SK-N-SH (cell line): ENCODE results near the gene ABHD16B. TPM values are rescaled to one million over a fixed set of nuclear protein-coding genes. Genes with fewer than 3 reads are reported as not detected.

Experiments
- CTCF ChIA-PET: fragments of 300-600, 350-600 bp; formaldehyde crosslinking; extraction: SDS; loops from one replicate; lab custom pipeline; 2021; lab: Yijun Ruan, JAX
- POLR2A ChIA-PET: fragments of 350-600 bp; sonication (Branson Sonifier 250); formaldehyde crosslinking; extraction: SDS; loops from one replicate; lab custom pipeline; 2020; ENCODE audit warnings: antibody characterized with exemption, inconsistent platforms; lab: Yijun Ruan, JAX
- DNase-seq: peaks from one replicate; pipeline ENCODE4 v3.0.0; 2012
- H2AFZ ChIP-seq: fragments of 200-600 bp; sonication (generic); 2 replicates; pipeline ENCODE4 v1.8.1; 2016; ENCODE audit warnings: antibody characterized with exemption, mild to moderate bottlenecking, low read depth
- H3F3A ChIP-seq: fragments of 200-600 bp; sonication (generic); replicated peaks from 2 replicates; pipeline ENCODE3; 2016; ENCODE audit warnings: antibody characterized with exemption, mild to moderate bottlenecking; ENCODE audit not compliant: insufficient read depth
- H3K27ac ChIP-seq, 2 experiments: fragments of 200-500 bp in 1 of 2; fragments of 200-600 bp in 1 of 2; sonication (Bioruptor generic) in 1 of 2; sonication (generic), shearing (Covaris generic) in 1 of 2; 2 replicates each; pipeline versions ENCODE4 v1.5.1 to v1.6.1; 2014 to 2016; ENCODE audit warnings: low read depth in 2 of 2, inconsistent platforms in 1 of 2, low read length in 1 of 2, mild to moderate bottlenecking in 1 of 2, mixed read lengths in 1 of 2
- H3K27me3 ChIP-seq: fragments of 200-600 bp; sonication (generic), shearing (Covaris generic); 2 replicates; pipeline ENCODE4 v1.6.1; 2016; ENCODE audit warnings: mixed run types; ENCODE audit not compliant: insufficient read depth
- H3K36me3 ChIP-seq, 2 experiments: fragments of 200-500 bp in 1 of 2; fragments of 200-600 bp in 1 of 2; sonication (Bioruptor generic) in 1 of 2; sonication (generic) in 1 of 2; replicated peaks in 1 of 2; 2 replicates each; pipeline versions ENCODE3 to v1.5.1; 2014 to 2016; ENCODE audit warnings: low read length in 1 of 2, mild to moderate bottlenecking in 1 of 2; ENCODE audit not compliant: insufficient read depth in 2 of 2, control insufficient read depth in 1 of 2
- H3K4me1 ChIP-seq, 2 experiments: fragments of 200-500 bp in 1 of 2; fragments of 200-600 bp in 1 of 2; sonication (Bioruptor generic) in 1 of 2; sonication (generic), shearing (Covaris generic) in 1 of 2; 2 replicates each; pipeline versions ENCODE4 v1.5.1 to v1.6.1; 2014 to 2016; ENCODE audit warnings: low read depth in 1 of 2, low read length in 1 of 2, mixed run types in 1 of 2; ENCODE audit not compliant: insufficient read depth in 2 of 2, control insufficient read depth in 1 of 2
- H3K4me2 ChIP-seq: fragments of 200-600 bp; sonication (generic), shearing (Covaris generic); 2 replicates; pipeline ENCODE4 v1.6.1; 2017; ENCODE audit warnings: mixed run types
- H3K4me3 ChIP-seq, 2 experiments: fragments of 200-500 bp in 1 of 2; fragments of 200-600 bp in 1 of 2; sonication (Bioruptor generic) in 1 of 2; sonication (generic), shearing (Covaris generic) in 1 of 2; 2 replicates each; pipeline versions ENCODE4 v1.5.1 to v1.8.1; 2014 to 2016; ENCODE audit warnings: low read depth in 2 of 2, inconsistent platforms in 1 of 2, low read length in 1 of 2, mild to moderate bottlenecking in 1 of 2, mixed read lengths in 1 of 2, moderate library complexity in 1 of 2
- H3K79me2 ChIP-seq: fragments of 200-600 bp; sonication (generic); 2 replicates; pipeline ENCODE4 v1.8.1; 2017; ENCODE audit warnings: mild to moderate bottlenecking; ENCODE audit not compliant: insufficient read depth
- H3K9ac ChIP-seq: fragments of 200-600 bp; sonication (generic); 2 replicates; pipeline ENCODE4 v1.6.1; 2017; ENCODE audit warnings: mixed run types
- H3K9me2 ChIP-seq: fragments of 200-600 bp; sonication (generic); 2 replicates; pipeline ENCODE4 v1.6.1; 2017; ENCODE audit warnings: mixed run types
- H3K9me3 ChIP-seq: fragments of 200-600 bp; sonication (generic); 2 replicates; pipeline ENCODE4 v1.6.1; 2017; ENCODE audit warnings: mixed run types, mild to moderate bottlenecking, moderate library complexity
- H4K20me1 ChIP-seq: fragments of 200-600 bp; sonication (generic); 2 replicates; pipeline ENCODE4 v1.6.1; 2017; ENCODE audit warnings: mild to moderate bottlenecking, mixed run types; ENCODE audit not compliant: insufficient read depth
- ELF1 ChIP-seq: IDR thresholded peaks from 2 replicates; pipeline ENCODE4 v1.4.0; 2012
- EP300 ChIP-seq, 2 experiments: IDR thresholded peaks; 2 replicates each; pipeline versions ENCODE4 v1.4.0 to v1.6.1; 2012; ENCODE audit warnings: borderline replicate concordance in 1 of 2, low read depth in 1 of 2, low read length in 1 of 2
- EZH2phosphoT487 ChIP-seq: fragments of 200-600 bp; sonication (generic); IDR thresholded peaks from 2 replicates; pipeline ENCODE4 v1.6.1; 2017; ENCODE audit warnings: low read depth, mixed run types, mild to moderate bottlenecking, antibody characterized with exemption, moderate library complexity, borderline replicate concordance
- FOXJ3 ChIP-seq: sonication (generic); formaldehyde crosslinking; IDR thresholded peaks from 2 replicates; pipeline ENCODE4 v1.5.1; 2020; ENCODE audit warnings: mild to moderate bottlenecking, missing genetic modification reagents
- GATA2 ChIP-seq: sonication (generic); formaldehyde crosslinking; IDR thresholded peaks from 2 replicates; pipeline ENCODE4 v1.5.0; 2020; ENCODE audit warnings: mild to moderate bottlenecking, missing genetic modification reagents
- JUND ChIP-seq: IDR thresholded peaks from 2 replicates; pipeline ENCODE4 v1.4.0; 2012
- NFIC ChIP-seq: IDR thresholded peaks from 2 replicates; pipeline ENCODE4 v1.4.0; 2012; ENCODE audit warnings: borderline replicate concordance
- REST ChIP-seq: IDR thresholded peaks from 2 replicates; pipeline ENCODE4 v1.6.1; 2012; ENCODE audit warnings: mild to moderate bottlenecking, low read depth, low read length, moderate library complexity
- RFX5 ChIP-seq: IDR thresholded peaks from 2 replicates; pipeline ENCODE4 v1.6.1; 2012; ENCODE audit warnings: mild to moderate bottlenecking, improper control_type of control experiment, low read length
- SMC3 ChIP-seq: IDR thresholded peaks from 2 replicates; pipeline ENCODE4 v1.6.1; 2012; ENCODE audit warnings: low read depth, low read length, improper control_type of control experiment
- TAF1 ChIP-seq: IDR thresholded peaks from 2 replicates; pipeline ENCODE4 v1.6.1; 2012; ENCODE audit warnings: low read depth, mild to moderate bottlenecking, low read length, moderate library complexity, borderline replicate concordance
- USF1 ChIP-seq: IDR thresholded peaks from 2 replicates; pipeline ENCODE4 v1.4.0; 2012; ENCODE audit warnings: low read depth, borderline replicate concordance
- USF2 ChIP-seq: fragments of 150-350 bp; IDR thresholded peaks from 2 replicates; pipeline ENCODE4 v1.6.1; 2017; ENCODE audit warnings: antibody characterized with exemption, low read length, low read depth, borderline replicate concordance
- WGBS: methylation state at CpG from one replicate; pipeline ENCODE4 v1.1.6; 2017; ENCODE audit warnings: low lambda C conversion rate; 5-methylcytosine and 5-hydroxymethylcytosine counted together
- polyA plus RNA-seq, 3 experiments: library from polyadenylated mRNA; depleted of rRNA; stranded (reverse); fragments of >200 nt; gene quantifications; 2 replicates each; pipeline ENCODE4 v1.2.3, GENCODE V29; 2012

The ABHD16B gene
- polyA plus RNA-seq, 1 of the 3 experiments (the other 2 are of a cell fraction), result not detected

- no peaks in the 10 kb centered on the region for H3K27me3 ChIP-seq
- H3K4me3 ChIP-seq, result no peak overlapping the region
- ChIA-PET POLR2A (no interaction called here), CTCF (interaction anchor here (1.7 kb wide), 1 partner anchor 29 kb away, joined by 6 read pairs; no protein-coding TSS in a partner anchor)
- H3K9me3 ChIP-seq, result no peaks in the 10 kb centered on the region
- WGBS, result 85% methylated on average over 6 of the region's 14 CpGs
- H3K9me2 ChIP-seq, result no peaks in the 10 kb centered on the region
- H3K79me2 ChIP-seq, result no peaks in the 10 kb centered on the region
- TF ChIP-seq TAF1, result no peak
- no peak for TF ChIP-seq GATA2 (CRISPR knock-in tag)
- no peak for TF ChIP-seq ELF1
- TF ChIP-seq JUND, result no peak
- TF ChIP-seq SMC3, result no peak
- TF ChIP-seq RFX5, result no peak
- no peak for TF ChIP-seq FOXJ3 (CRISPR knock-in tag)
- TF ChIP-seq REST, result no peak
- TF ChIP-seq EP300 (IDR thresholded peaks at IDR 0.05; ENCODE audit: borderline replicate concordance in 1 of 2, low read depth in 1 of 2, low read length in 1 of 2), result no peak
- TF ChIP-seq USF2, result no peak
- TF ChIP-seq EZH2phosphoT487, result no peak
- TF ChIP-seq, all 33 proteins: peak for 0
- H3K36me3 ChIP-seq, result no peaks in the 10 kb centered on the region
- H3K9ac ChIP-seq, result no peak overlapping the region
- no peak overlapping the region for H3K27ac ChIP-seq
- H2AFZ ChIP-seq, result no peak overlapping the region
- no peaks in the 10 kb centered on the region for H3K4me1 ChIP-seq
- peaks cover 9% of the 10 kb centered on the region for H3F3A ChIP-seq
- DNase-seq, result no peak
- no peak overlapping the region for H3K4me2 ChIP-seq
- peaks cover 4% of the 10 kb centered on the region; the same call in 1 of the 2 replicates for H4K20me1 ChIP-seq
Observed at GRCh38 chr20:63815615-63816253, 45.6 kb upstream of the ABHD16B start.

DNA sequence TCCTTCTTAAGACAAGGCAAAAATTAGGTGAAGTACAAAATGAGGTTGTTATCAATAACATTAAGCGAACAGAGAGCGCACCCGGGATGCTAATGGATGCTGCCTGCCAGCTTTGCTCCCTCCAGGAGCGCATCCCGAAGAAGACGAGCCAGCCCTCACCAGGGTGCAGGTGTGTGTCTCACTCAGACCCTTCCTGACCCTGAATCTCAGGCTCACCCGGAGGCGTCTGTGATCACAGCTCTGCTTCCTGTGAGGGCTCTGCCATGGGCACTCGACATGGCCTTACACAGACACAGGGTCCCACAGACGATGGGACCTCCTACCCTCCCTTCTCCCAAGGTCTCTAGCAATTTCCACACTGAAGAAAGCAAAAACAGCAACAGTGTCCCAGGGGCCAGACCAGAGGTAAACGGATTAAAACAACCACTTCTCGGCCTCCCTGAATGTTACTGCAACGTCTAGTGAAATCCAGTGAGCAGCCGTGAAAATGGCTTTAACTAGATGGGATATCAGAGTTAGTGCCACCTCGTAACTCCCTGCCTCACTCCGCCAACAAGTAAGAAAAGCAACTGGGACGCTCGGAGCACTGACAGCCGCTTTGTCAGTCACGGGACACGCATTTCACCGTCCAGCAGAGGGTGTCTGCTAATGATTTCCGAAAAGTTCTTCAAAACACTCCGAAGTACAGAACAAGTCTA is 41.9 kb upstream of the ABHD16B start:
- Histone ChIP-seq H3F3A (peaks cover 9% of the 10 kb centered on the region), H3K4me1 (no peaks in the 10 kb centered on the region), H3K9me2 (no peaks in the 10 kb centered on the region), H3K4me2 (no peak overlapping the region), H3K36me3 (no peaks in the 10 kb centered on the region), H3K27ac (no peak overlapping the region), H2AFZ (no peak overlapping the region), H3K79me2 (no peaks in the 10 kb centered on the region), H3K9me3 (no peaks in the 10 kb centered on the region), H3K9ac (no peak overlapping the region), H3K4me3 (no peak overlapping the region), H3K27me3 (no peaks in the 10 kb centered on the region), H4K20me1 (peaks cover 4% of the 10 kb centered on the region; the same call in 1 of the 2 replicates)
- POLR2A ChIA-PET, result no interaction called here
- WGBS, result 45% methylated on average over 13 of the region's 24 CpGs
- TF ChIP-seq NFIC, result no peak
- no peak for TF ChIP-seq ELF1
- TF ChIP-seq USF1, result no peak
- DNase-seq, result no peak
- CTCF ChIA-PET, result interaction anchor here (1.5 kb wide), 1 partner anchor 33 kb away, joined by 4 read pairs; no protein-coding TSS in a partner anchor
